GM10266 (cell line): ENCODE data around the gene TMEM131.

Experiments
- DNase-seq: peaks from one replicate; pipeline ENCODE4 v3.0.0; 2012; ENCODE audit errors: extremely low spot score
- CTCF ChIP-seq: IDR thresholded peaks from 2 replicates; pipeline ENCODE4 v1.5.1; 2012; ENCODE audit warnings: mild to moderate bottlenecking, low read depth; ENCODE audit not compliant: control insufficient read depth, insufficient read depth; ENCODE audit errors: missing control alignments

TMEM131 gene

GRCh38 chr2:98004613-98005012 lies 8.9 kb upstream of the TMEM131 start:
- no peak for DNase-seq
- TF ChIP-seq CTCF: no peak

- no peak for TF ChIP-seq CTCF
- no peak for DNase-seq
Measured at GRCh38 chr2:98004047-98004446, 8.3 kb upstream of the TMEM131 start.

GRCh38 chr2:97999536-97999935 lies 3.8 kb upstream of the TMEM131 start:
- no peak for TF ChIP-seq CTCF
- DNase-seq: no peak

- no peak for TF ChIP-seq CTCF
- no peak for DNase-seq
Measured at GRCh38 chr2:97998431-97999005, 2.8 kb upstream of the TMEM131 start.

GRCh38 chr2:97997784-97998392 lies 2.1 kb upstream of the TMEM131 start:
- no peak for TF ChIP-seq CTCF

GRCh38 chr2:97996679-97997078 lies 931 bp upstream of the TMEM131 start:
- DNase-seq: no peak
- TF ChIP-seq CTCF: no peak

More at GRCh38 chr2:97997784-97998392, 2.1 kb upstream of the TMEM131 start:
- DNase-seq: no peak

GRCh38 chr2:97995026-97995733 lies 568 bp downstream of the TMEM131 start:
- DNase-seq: peak; percentile 79

More at GRCh38 chr2:97995026-97995733, 568 bp downstream of the TMEM131 start:
- TF ChIP-seq CTCF: no peak
